Lung (tissue), 12 donors: ENCODE data around the gene ZNF362. TPM values are rescaled to one million over a fixed set of nuclear protein-coding genes. Genes with fewer than 3 reads are reported as not detected.

Experiments used
- ATAC-seq: fragments of 200-7000 bp; cut with Tn5 transposase; one replicate; pipeline ENCODE4 v1.9.1; 2020; ENCODE audit warnings: moderate number of reproducible peaks; ENCODE audit not compliant: insufficient read depth, low FRiP score
- DNase-seq, 3 donors: peaks; one replicate each; pipeline ENCODE4 v3.0.0-alpha.2; 2013 to 2017
- H3K27ac ChIP-seq, 2 donors: one replicate each; pipeline ENCODE4 v1.5.1; 2013; ENCODE audit warnings: mild to moderate bottlenecking in 2 of 2, moderate library complexity in 2 of 2, control low read depth in 1 of 2, inconsistent platforms in 1 of 2, low read depth in 1 of 2, low read length in 1 of 2
- H3K27me3 ChIP-seq, 3 donors: one replicate each; pipeline ENCODE4 v1.5.1; 2013; ENCODE audit warnings: low read length in 2 of 3; ENCODE audit not compliant: control insufficient read depth in 3 of 3, insufficient read depth in 3 of 3
- H3K36me3 ChIP-seq, 4 donors: one replicate each; pipeline ENCODE4 v1.5.1; 2013; ENCODE audit warnings: low read length in 4 of 4, mild to moderate bottlenecking in 1 of 4, moderate library complexity in 1 of 4; ENCODE audit not compliant: control insufficient read depth in 4 of 4, insufficient read depth in 4 of 4
- H3K4me1 ChIP-seq, 5 donors: one replicate each; pipeline ENCODE4 v1.5.1; 2013; ENCODE audit warnings: low read length in 5 of 5, mild to moderate bottlenecking in 2 of 5, moderate library complexity in 1 of 5; ENCODE audit not compliant: control insufficient read depth in 5 of 5, insufficient read depth in 5 of 5
- H3K4me3 ChIP-seq: one replicate; pipeline ENCODE4 v1.5.1; 2013; ENCODE audit warnings: mild to moderate bottlenecking, control low read depth, moderate library complexity
- H3K9ac ChIP-seq, 2 donors: one replicate each; pipeline ENCODE4 v1.5.1; 2013; ENCODE audit warnings: low read length in 2 of 2, control low read depth in 1 of 2; ENCODE audit not compliant: insufficient read depth in 1 of 2
- H3K9me3 ChIP-seq, 4 donors: one replicate each; pipeline ENCODE4 v1.5.1; 2013; ENCODE audit warnings: low read length in 3 of 4, mild to moderate bottlenecking in 1 of 4, moderate library complexity in 1 of 4; ENCODE audit not compliant: control insufficient read depth in 4 of 4, insufficient read depth in 3 of 4
- WGBS, 2 donors: extraction: QIAGEN DNeasy Blood & Tissue Kit; methylation state at CpG; one replicate each; pipeline ENCODE4 v1.1.7; 2013; 5-methylcytosine and 5-hydroxymethylcytosine counted together
- polyA plus RNA-seq, 2 donors: library from polyadenylated mRNA; stranded (reverse); fragments of 200-250 nt; gene quantifications; one replicate each; pipeline ENCODE4 v1.2.1, GENCODE V29; 2013
- total RNA-seq, 2 donors: library from RNA; depleted of rRNA in 1 of 2; stranded (reverse); fragments of >200 nt in 1 of 2; gene quantifications; one replicate each; pipeline ENCODE4 v1.2.1, GENCODE V29; 2014 to 2021
- TF ChIP-seq, protein P1 (sequence below): IDR thresholded peaks from 2 replicates; pipeline ENCODE4 v1.5.1; 2012; ENCODE audit warnings: mild to moderate bottlenecking; ENCODE audit errors: control extremely low read depth, extremely low read depth
- donor health status: control.
- donor health status: control.
- donor health status: Bipolar disorder and iron deficiency.
- donor health status: healthy.
- donor health status: DM: yes; HTN: yes; CAD: no.

Gene ZNF362
- total and polyA plus RNA-seq, 4 donors = 10.2 to 35.0 (median 16.5) TPM

DNA sequence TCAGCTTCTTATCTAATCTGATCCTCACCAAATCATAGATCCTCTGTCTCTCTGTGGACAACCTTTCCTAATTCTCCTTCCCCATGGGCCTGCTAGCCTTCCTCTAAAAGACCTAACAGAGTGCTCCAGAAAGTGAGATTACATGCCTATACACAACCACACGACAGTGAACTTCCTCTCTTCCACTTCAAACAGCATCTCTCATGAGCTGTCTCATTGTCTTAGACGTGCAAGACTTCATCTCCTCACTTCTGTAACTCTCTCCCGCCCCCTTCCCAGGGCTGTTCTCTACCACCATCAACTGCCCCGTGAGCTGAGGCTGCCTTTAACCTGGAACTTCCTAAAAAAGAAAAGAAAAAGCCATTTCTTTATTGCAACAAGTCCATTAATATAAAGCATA is 78.7 kb downstream of the ZNF362 start:
- H3K27ac ChIP-seq = peak overlapping the region; percentile 26 to 82
- no peak for ATAC-seq

DNA sequence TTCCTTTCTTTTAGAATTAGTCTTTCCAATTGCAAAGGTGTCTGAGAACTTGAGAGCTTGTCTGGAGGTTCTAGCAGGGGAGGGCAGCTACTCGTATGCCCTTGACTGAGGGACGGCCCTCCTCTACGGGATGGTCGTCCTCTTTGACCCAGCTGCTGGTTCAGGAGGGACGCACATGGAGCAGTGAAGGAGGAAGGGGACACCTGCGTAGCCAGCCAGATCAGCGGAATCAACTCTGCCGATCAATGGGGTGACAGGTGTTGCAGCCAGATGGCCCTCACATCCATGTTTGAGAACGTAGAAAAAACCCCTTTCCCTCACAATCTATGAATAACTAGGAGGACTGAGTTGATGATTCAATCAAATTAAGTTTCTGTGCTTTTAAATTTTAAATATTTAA is 80.3 kb downstream of the ZNF362 start:
- ATAC-seq = no peak
- Histone ChIP-seq H3K4me3 (no peak overlapping the region), H3K27ac (peak overlapping the region in 1 of 2 donors; percentile 74), H3K27me3 (no peaks in the 10 kb centered on the region), H3K36me3 (peaks cover 4 to 31% (median 18%) of the 10 kb centered on the region in 4 donors), H3K9ac (no peak overlapping the region), H3K4me1 (peaks cover 25 to 61% (median 35%) of the 10 kb centered on the region in 5 donors), H3K9me3 (no peaks in the 10 kb centered on the region)
- WGBS, 2 donors = 70 to 85% methylated on average over 9 of the region's 9 CpGs
- TF ChIP-seq, protein P1, sequence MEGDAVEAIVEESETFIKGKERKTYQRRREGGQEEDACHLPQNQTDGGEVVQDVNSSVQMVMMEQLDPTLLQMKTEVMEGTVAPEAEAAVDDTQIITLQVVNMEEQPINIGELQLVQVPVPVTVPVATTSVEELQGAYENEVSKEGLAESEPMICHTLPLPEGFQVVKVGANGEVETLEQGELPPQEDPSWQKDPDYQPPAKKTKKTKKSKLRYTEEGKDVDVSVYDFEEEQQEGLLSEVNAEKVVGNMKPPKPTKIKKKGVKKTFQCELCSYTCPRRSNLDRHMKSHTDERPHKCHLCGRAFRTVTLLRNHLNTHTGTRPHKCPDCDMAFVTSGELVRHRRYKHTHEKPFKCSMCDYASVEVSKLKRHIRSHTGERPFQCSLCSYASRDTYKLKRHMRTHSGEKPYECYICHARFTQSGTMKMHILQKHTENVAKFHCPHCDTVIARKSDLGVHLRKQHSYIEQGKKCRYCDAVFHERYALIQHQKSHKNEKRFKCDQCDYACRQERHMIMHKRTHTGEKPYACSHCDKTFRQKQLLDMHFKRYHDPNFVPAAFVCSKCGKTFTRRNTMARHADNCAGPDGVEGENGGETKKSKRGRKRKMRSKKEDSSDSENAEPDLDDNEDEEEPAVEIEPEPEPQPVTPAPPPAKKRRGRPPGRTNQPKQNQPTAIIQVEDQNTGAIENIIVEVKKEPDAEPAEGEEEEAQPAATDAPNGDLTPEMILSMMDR = no peak
- DNase-seq = no peak

More for the DNA sequence above, 78.7 kb downstream of the ZNF362 start:
- Histone ChIP-seq H3K27me3 (no peaks in the 10 kb centered on the region), H3K4me1 (peaks cover 23 to 46% (median 29%) of the 10 kb centered on the region in 5 donors), H3K9ac (no peak overlapping the region), H3K9me3 (no peaks in the 10 kb centered on the region), H3K4me3 (no peak overlapping the region), H3K36me3 (peaks cover 15 to 38% (median 29%) of the 10 kb centered on the region in 4 donors)
- 21 to 32% methylated on average over 4 of the region's 4 CpGs for WGBS, 2 donors
- DNase-seq = peak in 1 of 3 donors; percentile 12
- TF ChIP-seq, protein P1 = no peak

DNA sequence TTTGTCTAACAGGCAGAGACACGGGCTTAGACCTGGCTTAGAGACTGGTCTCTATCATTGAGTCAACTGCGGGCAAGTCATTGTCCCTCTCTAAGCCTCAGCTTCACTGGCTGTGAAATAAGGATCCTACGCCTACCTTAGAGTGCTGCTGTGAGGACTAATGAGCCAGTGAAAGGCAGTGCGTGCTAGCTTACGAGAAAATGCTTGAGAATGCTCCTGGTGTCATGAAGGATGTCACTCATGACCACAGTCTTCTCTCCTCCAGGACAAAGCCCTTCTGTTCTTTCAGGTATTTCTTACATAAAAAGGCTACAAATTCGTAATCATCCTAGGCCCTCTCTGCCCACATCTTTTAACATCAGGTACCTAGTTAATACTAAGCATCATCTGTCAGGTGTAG is 81.1 kb downstream of the ZNF362 start:
- H3K27ac ChIP-seq = peak overlapping the region; percentile 82 to 95
- no peaks in the 10 kb centered on the region for H3K27me3 ChIP-seq
- DNase-seq (no peak), ATAC-seq (no peak)
- TF ChIP-seq, protein P1 = no peak
- H3K9me3 ChIP-seq = no peaks in the 10 kb centered on the region
- no peak overlapping the region for H3K9ac ChIP-seq
- peaks cover 0 to 27% (median 16%) of the 10 kb centered on the region in 4 donors for H3K36me3 ChIP-seq
- WGBS, 2 donors = 80 to 94% methylated on average over 6 of the region's 6 CpGs
- H3K4me3 ChIP-seq = no peak overlapping the region
- peaks cover 34 to 63% (median 43%) of the 10 kb centered on the region in 5 donors for H3K4me1 ChIP-seq

DNA sequence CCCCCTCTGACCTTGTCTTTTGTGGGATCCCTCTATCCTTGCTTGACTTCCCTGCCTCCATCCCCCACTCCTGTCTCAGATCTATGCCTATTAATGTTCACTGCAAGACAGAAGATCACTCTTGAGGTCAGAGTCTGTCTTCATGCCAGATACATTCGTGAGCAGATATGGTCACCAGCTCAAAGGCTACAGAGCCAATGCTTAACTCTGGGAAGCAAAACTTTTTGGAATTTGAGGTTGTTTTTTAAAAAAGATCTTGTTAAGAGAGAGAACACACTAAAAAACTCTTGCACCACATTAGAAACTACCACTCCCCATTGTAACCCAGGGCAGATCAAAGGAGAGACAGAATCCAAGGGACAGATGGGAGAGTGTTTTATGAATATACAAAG is 81.8 kb downstream of the ZNF362 start:
- TF ChIP-seq, protein P1 = no peak
- no peak for ATAC-seq
- H3K27ac ChIP-seq = peak overlapping the region; percentile 94 to 95
- peak overlapping the region in 1 of 2 donors; percentile 61 for H3K9ac ChIP-seq
- H3K36me3 ChIP-seq = peaks cover 0 to 22% (median 10%) of the 10 kb centered on the region in 4 donors
- H3K9me3 ChIP-seq = no peaks in the 10 kb centered on the region
- DNase-seq = no peak
- no peak overlapping the region for H3K4me3 ChIP-seq
- 28 to 62% methylated on average over 1 of the region's 1 CpG for WGBS, 2 donors
- no peaks in the 10 kb centered on the region for H3K27me3 ChIP-seq
- peaks cover 39 to 66% (median 48%) of the 10 kb centered on the region in 5 donors for H3K4me1 ChIP-seq
